RPMI7951 (cell line): ENCODE results near the gene STX16. TPM values are rescaled to one million over a fixed set of nuclear protein-coding genes. Genes with fewer than 3 reads are reported as not detected.
"Not testable (repeated sequence)": the region's sequence is repeated elsewhere in the genome, so short reads cannot be mapped to it uniquely, and the experiment has no call there.

Experiments
- DNase-seq: peaks from one replicate; pipeline ENCODE4 v3.0.0-alpha.2; 2012; ENCODE audit warnings: low read depth
- total RNA-seq: library from RNA; depleted of rRNA; stranded (reverse); fragments of >200 nt; shearing (Covaris generic); gene quantifications from 2 replicates; pipeline ENCODE4 v1.2.3, GENCODE V29; 2014

The STX16 gene
- total RNA-seq, 1 experiment from 2014 or later = 12.5 TPM

GRCh38 chr20:58636396-58636982 lies 14.6 kb upstream of the STX16 start:
- DNase-seq = no peak

- no peak for DNase-seq
These were observed 14.1 kb upstream of the STX16 start for GRCh38 chr20:58636983-58637421.

- DNase-seq = no peak
These were observed 13.4 kb upstream of the STX16 start for GRCh38 chr20:58637466-58638213.

DNA sequence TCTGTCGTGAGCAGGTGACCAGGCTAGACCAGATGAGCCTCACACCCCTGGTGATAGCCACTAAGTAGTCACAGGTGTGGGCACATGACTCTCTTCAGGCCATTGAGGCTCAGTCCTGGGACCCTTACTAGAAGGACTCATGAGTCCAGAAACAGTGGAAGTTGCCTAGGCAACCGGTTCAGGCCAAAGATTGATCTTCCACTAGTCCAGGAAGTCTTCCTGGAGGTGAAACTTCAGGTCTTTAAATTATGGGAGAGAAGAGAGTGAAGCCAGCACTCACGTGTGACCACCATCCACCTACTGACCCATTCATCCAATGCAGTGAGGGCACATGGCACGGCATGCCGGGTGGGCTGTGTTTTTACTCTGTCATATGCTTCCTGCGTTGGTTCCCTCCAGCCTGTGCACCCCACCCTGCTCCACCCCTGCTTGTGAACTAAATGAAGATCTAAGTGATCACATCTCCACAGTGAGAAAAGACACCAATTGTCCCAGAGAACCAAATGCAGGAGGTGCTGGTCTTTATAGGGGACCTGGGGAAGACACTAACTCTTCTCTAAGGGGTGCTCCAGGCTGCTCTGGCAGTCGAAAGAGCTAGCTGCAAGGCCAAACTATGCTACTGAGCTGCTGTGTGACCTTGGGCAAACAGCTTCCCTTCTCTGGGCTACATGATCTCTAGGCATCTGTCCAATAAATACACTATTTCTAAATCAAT lies 12.5 kb upstream of the STX16 start:
- no peak for DNase-seq

- DNase-seq = peak; percentile 47
These were observed 11.6 kb upstream of the STX16 start for GRCh38 chr20:58639182-58640146.

DNA sequence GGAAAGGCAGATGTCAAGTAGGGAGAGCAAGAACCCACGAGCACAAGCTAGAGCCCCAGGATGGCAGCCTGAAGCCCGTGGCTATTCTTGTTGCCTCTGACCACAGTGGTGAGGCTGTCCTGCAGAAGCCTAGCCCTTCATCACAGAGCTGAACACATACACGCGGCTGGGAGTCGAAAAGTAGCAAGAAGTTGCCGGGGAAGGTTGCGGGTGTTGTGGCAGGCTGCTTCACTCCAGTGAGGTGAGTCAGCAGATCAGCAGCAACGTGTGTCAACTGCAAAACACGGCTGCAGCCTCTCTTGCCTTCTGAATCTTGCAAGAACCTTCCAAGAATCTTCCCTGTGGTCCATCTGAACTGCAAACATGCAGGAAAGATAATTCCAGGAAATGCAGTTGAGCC lies 10.6 kb upstream of the STX16 start:
- DNase-seq = peak; percentile 97

- no peak for DNase-seq
These were observed 8.6 kb upstream of the STX16 start for GRCh38 chr20:58642441-58642840.

DNA sequence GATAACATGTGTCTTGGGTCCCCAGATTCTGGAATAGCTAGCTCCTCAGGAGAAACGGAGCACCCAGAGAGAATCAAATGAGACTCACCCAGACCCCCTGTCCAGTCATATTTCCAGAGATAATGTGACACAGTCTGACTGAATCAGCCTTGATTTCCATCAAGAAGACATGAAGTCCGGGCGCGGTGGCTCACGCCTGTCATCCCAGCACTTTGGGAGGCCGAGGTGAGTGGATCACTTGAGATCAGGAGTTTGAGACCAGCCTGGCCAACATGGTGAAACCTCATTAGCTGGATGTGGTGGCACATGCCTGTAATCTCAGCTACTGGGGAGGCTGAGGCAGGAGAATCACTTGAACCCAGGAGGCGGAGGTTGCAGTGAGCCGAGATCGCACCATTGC lies 8.2 kb upstream of the STX16 start:
- not testable (repeated sequence) for DNase-seq

DNA sequence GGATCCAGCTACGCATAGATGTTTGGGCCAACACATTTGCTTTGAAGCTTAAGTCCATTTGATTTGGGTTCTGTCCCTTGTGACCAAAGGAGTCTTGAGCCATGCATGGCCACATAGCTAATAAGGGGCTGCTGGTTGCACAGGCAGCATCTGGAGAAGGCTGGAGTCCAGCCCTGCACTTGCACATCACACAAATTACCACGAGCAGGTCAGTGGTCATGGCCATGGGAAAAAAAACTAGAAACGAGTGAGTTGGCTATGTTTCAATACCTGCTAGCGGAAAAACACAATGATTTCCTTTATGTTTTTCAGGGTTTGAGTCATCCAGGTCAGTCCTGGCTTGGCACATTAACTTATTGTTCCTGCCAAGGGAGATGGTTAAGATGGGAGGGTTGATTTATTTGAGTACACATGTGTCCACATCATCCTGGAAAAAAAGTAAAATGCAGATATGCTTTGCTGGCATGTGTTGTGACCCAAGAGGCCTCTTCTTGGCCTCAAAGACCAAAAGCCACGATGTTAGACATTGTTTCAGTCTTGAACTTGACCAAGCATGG lies 5.6 kb upstream of the STX16 start:
- peak; percentile 99 for DNase-seq

- DNase-seq = no peak
These were observed 4.8 kb upstream of the STX16 start for GRCh38 chr20:58646257-58646656.

DNA sequence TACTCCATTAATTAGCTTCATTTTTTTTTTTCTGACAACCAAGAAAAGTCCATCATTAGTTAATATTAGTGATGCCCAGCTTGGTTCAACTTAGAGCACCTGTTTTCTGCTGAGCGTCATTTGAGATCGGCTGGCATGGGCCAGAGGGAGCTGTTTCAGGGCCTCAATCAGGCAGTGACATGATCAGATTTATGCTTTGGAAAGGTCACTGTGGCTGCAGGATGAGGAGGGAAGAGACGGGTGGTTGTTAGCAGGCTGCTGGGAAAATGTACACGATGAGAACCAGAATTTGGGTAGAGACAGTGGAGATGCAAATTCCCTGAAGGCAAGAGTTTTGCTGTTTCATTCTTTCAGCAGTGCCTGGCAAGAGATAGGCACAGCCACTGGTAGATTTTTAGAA lies 4.4 kb upstream of the STX16 start:
- no peak for DNase-seq

GRCh38 chr20:58647162-58647795 lies 3.8 kb upstream of the STX16 start:
- DNase-seq = no peak

- peak; percentile 90 for DNase-seq
These were observed 3.1 kb upstream of the STX16 start for GRCh38 chr20:58647796-58648501.

DNA sequence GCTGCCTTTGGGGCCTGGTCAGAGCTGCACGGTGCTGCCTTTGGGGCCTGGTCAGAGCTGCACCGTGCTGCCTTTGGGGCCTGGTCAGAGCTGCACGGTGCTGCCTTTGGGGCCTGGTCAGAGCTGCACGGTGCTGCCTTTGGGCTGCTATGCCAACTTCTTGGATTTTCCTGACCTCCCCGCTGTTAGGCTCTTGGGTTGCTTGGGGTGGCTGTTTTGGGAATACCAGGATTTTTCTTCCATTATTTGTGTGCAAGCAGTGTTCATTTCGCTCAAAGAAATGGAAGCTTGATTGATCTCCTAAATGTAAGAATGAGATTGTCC lies 2.6 kb upstream of the STX16 start:
- DNase-seq = not testable (repeated sequence)

- no peak for DNase-seq
These were observed 1.5 kb upstream of the STX16 start for GRCh38 chr20:58649288-58650180.

- no peak for DNase-seq
These were observed 805 bp upstream of the STX16 start for GRCh38 chr20:58650181-58650775.

DNA sequence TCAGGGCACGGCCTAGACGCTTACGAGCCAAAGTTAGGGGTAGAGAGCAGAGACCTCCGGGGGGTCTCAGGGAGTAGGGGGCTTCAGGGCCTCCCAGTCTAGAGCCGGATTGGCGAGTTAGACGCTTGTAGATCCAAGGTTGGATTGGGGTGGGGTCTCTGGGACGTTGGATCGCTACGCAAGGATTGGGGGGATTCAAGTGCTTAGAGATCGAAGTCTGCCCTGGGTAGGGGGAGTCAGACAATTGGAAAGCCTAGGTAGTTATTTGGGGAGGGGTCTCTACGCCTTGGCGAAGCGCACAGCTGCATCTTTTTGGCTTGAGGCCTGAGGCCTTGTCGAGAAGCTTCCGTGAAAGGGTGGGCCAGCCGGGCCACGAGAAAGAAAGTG lies 469 bp downstream of the STX16 start:
- no peak for DNase-seq

DNA sequence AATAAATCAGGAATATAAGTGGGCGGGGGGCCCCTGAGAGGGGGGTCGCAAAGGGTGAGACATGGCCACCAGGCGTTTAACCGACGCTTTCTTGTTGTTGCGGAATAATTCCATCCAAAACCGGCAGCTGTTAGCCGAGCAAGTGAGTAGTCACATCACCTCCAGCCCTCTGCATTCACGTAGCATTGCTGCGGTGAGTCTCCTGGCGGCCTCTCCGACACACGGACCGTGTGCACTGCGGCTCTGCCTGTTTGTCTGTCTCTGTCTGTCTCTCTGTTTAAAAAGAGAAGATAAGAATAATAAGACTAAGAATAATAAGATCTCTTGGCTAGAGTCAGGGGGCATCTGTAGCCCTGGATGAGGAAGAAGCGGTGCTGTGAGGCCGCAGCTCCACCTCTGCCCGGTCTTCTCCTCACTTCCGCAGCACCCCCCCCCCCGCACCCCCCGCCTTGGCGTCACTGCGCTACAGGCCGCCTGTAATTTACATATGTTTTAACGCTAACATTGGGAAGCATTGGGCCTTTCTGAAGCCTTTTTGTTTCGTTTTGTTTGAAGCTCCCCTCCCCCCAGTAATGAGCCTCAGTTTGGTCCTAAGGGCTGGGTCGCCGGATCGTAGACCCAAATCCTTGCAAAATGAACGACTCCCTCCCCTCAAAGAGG lies 993 bp downstream of the STX16 start:
- DNase-seq = peak; percentile 89
